ENCODE measurements around the gene GOLGA6B.
"Not testable (repeated sequence)": the region's sequence is repeated elsewhere in the genome, so short reads cannot be mapped to it uniquely, and the experiment has no call there.

GRCh38 chr15:72628249-72629067 lies 26.0 kb upstream of the GOLGA6B start:
- TF ChIP-seq CTCF, POLR2A (IDR thresholded peaks at IDR 0.05): not testable (repeated sequence)
